HG03139 (cell line): ENCODE data around the gene KIAA0040.

Experiments used
- ATAC-seq: cut with Tn5 transposase; IDR thresholded peaks from one replicate; pipeline ENCODE4 v1.9.1; 2021; ENCODE audit not compliant: unreplicated experiment

KIAA0040 gene

GRCh38 chr1:175145899-175146528 is 46.6 kb downstream of the KIAA0040 start:
- ATAC-seq: no peak

- ATAC-seq: no peak
Observed at GRCh38 chr1:175138579-175138978, 54.0 kb downstream of the KIAA0040 start.

- ATAC-seq: no peak
Observed at GRCh38 chr1:175137369-175137768, 55.2 kb downstream of the KIAA0040 start.

- no peak for ATAC-seq
Observed at GRCh38 chr1:175136246-175136645, 56.3 kb downstream of the KIAA0040 start.

DNA sequence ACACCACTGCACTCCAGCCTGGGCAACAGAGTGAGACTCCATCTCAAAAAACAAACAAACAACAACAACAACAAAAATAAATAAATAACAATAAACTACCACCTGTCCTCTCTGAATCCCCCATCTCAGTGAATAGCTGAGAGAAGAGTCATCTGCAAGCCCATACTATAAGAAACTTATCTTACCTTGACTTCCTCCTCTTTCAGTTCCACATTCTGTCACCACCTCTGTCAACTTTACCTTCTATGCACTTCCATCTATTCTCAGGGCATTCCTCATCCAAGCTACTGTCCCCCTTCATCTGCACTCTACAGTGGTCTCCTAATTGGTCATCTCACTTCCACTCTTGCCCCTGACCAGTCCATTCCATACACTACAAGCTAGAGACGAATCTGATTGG is 58.1 kb downstream of the KIAA0040 start:
- no peak for ATAC-seq

DNA sequence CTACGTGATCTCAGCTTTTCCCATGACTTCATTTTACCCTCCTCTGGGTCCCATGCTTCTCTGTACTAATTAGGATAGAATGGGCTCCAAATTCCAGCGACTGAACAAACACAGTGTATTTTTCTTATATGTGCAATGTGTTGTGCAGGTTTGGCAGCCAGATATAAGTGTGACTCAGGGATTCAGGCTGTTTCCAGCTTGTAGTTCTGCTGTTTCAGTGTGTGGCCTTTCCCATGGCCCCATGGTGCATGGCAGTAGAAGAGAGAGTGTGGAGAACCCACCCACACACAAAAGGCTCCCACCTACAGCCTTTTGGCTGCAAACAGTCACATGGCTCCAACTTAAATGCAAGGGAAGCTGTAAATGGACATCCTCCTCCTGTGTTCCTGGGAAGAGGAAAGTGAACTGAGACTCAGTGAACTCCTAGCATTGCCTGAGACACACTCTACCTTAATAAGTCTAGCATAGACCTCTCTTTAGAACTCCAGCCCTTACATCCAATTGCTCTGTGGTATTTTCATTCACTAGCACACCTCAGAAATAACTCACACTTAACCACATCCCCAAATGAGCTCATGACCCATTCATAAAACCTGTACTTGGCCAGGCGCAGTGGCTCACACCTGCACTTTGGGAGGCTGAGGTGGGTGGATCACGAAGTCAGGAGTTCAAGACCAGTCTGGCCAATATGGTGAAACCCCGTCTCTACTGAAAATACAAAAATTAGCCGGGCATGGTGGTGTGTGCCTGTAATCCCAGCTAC is 58.7 kb downstream of the KIAA0040 start:
- no peak for ATAC-seq

GRCh38 chr1:175132436-175132835 is 60.1 kb downstream of the KIAA0040 start:
- no peak for ATAC-seq

DNA sequence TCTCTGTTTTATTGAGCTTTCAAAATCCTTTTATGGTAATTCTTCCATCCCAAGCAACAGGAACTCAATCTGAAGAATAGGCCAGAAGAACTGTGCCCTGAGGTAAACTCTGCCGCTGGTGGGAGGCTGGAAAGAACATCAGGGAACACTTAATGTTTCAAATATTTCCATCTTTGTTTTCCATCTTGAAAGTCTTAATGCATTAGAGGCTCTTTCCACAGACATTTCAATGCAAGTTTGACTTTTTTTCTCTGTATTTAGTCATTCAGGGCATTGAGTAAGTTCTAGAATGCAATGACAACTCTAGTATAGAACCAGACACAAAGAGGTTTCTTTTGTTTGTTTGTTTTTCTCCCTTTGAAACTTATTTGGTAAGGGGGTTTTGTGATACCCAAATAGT is 61.5 kb downstream of the KIAA0040 start:
- ATAC-seq: no peak

GRCh38 chr1:175130649-175131045 is 61.9 kb downstream of the KIAA0040 start:
- ATAC-seq: no peak

DNA sequence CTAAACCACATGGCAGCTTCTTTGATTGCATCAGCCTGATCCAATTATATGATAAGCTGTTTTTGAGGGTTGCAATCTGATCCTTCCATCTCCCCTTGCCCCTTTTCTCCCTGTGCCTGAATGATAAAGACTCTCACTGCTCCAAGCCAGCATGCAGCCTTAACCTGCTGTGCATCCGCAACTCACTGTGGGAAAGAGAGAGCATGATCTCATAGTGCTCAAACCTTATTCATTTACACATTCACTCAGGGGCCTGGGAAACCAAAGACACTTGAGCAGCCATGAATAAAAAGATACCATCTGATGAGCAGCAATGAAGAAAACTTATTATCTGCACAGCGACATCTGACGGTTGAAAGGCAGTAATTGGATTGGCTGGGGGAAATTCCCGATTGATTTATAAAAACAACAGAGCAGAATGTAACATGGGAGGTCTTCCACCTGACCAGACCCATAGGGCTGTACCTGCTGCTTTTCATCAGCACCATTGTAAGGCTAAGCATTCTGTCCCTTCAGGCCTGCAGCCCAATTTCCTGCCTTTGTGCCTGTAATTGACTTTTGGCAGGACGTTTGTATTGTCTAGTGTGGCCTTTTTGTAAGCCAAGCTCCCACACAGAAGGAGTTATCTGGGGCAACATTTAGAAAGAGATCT is 62.5 kb downstream of the KIAA0040 start:
- no peak for ATAC-seq

DNA sequence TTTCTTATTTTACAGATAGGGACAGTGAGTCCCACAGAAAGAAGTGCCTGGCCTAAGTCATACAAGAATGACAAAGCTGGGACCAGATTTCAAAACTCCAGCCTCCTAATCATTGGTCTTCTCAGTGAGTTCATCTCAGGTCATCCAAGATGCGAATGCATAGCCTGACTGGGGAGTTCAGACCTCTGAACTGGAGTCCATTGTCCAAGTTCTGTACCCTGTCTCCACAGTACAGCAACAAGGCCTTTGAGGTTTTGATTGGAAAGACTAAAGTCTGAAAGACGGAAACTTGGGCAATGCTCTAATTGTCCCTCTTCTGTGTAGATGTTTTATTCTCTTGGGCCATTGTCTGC is 63.0 kb downstream of the KIAA0040 start:
- no peak for ATAC-seq

DNA sequence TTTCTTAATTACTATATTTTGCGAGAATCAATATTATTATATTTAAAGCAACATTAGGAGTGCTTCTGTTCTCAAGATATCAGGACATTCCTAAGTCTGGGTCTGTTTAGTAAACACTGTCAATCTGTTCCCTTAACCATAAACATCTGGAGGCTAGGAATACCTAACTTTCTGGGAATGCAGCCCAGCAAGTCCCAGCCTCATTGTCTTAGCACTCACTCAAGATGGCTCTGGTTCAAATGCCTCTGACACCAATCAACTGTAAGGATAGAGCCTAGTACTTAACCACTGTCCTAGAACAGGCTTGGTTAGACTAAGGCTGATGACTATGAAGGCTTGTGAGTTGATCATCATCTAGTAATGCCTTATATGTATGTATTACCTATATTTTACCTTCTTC is 63.4 kb downstream of the KIAA0040 start:
- ATAC-seq: no peak

- no peak for ATAC-seq
Observed at GRCh38 chr1:175128523-175128922, 64.1 kb downstream of the KIAA0040 start.

- no peak for ATAC-seq
Observed at GRCh38 chr1:175127565-175127964, 65.0 kb downstream of the KIAA0040 start.

GRCh38 chr1:175126347-175126746 is 66.2 kb downstream of the KIAA0040 start:
- no peak for ATAC-seq

- no peak for ATAC-seq
Observed at GRCh38 chr1:175124861-175125260, 67.7 kb downstream of the KIAA0040 start.

DNA sequence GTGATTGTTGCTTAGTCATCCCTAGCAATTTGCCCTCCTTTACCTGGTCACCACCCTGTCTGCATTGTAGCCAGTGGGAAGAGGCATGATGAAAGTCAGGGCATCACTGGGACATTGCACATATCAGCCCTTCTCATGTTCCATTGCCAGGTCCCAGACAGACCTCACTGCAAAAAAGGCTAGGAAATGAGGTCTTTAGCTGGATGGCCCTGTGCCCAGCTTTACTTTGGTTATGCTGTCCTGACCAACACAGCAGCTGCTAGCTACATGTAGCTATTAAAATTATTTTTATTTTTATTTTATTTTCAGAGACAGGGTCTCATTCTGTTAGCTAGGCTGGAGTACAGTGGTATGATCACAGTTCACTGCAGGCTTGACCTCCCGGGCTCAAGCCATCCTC is 72.1 kb downstream of the KIAA0040 start:
- ATAC-seq: no peak

DNA sequence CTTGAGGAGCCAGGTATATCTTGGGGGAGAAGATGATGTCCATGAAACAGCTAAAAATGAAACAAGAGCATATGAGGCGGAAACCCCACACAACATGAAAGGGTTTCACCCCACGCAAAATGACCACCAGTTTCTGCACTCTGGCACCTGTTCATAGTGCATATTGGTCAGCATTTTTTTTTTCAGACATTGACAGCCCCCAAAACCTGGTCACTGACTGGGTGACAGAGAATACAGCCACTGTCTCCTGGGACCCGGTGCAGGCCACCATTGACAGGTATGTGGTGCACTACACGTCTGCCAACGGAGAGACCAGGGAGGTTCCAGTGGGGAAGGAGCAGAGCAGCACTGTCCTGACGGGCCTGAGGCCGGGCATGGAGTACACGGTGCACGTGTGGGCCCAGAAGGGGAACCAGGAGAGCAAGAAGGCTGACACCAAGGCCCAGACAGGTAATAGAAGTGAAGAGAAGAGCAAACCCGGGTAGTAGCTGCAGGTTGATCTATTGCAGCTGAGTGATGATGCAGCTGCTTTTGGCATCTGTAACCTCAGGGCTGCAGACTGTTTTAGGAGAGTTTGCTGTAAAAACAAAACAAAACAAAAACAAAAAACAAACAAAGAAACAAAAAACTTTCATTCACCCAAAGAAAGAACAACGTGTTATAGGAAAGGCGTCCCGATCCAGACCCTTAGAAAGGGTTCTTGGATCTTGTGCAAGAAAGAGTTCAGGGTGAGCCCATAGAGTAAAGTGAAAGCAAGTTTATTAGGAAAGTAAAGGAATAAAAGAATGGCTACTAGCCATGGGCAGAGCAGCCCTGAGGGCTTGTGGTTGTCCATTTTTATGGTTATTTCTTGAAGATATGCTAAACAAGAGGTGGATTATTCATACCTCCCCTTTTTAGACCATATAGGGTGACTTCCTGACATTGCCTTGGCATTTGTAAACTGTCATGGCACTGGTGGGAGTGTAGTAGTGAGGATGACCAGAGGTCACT is 73.9 kb downstream of the KIAA0040 start:
- ATAC-seq: no peak

DNA sequence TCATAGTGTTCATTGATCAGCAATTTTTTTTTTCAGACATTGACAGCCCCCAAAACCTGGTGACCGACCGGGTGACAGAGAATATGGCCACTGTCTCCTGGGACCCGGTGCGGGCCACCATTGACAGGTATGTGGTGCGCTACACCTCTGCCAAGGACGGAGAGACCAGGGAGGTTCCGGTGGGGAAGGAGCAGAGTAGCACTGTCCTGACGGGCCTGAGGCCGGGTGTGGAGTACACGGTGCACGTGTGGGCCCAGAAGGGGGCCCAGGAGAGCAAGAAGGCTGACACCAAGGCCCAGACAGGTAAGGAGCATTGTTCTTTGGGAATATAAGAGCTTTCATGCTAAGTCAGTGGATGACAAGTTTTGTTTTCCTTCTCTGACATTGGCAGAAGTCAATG is 75.7 kb downstream of the KIAA0040 start:
- ATAC-seq: no peak

DNA sequence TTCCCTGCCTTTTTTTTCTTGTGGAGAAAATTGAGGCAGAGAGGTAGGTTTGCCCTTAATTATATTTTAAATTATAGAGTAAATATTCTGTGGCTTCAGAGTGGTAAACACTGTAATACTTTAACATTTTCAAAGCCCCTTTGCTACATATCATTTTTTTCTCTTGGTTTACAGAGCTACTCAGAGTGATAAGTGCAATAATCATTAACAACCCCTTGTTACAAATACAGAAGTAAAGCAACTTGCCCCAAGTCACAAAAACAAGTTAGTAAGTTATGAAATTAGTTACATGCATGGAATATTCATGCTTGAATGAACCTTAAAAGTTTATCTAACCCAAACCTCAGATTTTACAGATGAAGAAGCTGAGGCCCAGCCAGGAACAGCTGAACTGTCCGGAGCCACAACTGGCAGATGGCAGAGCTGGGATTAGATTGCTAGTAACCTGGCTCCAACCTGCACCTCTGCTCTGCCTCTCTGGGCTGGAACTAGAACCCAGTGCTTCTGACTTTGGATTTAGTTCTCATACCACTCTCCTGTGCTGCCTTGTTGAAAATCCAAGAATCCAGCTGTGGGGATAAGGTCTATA is 76.3 kb downstream of the KIAA0040 start:
- ATAC-seq: no peak

GRCh38 chr1:175114996-175115395 is 77.6 kb downstream of the KIAA0040 start:
- no peak for ATAC-seq
